Measurements from ENCODE around the gene SMARCC1.
A peak's percentile ranks its signal among the peaks of the same experiment; 100 is the strongest.
"Not testable (repeated sequence)": the region's sequence is repeated elsewhere in the genome, so short reads cannot be mapped to it uniquely, and the experiment has no call there.

SMARCC1 gene

DNA sequence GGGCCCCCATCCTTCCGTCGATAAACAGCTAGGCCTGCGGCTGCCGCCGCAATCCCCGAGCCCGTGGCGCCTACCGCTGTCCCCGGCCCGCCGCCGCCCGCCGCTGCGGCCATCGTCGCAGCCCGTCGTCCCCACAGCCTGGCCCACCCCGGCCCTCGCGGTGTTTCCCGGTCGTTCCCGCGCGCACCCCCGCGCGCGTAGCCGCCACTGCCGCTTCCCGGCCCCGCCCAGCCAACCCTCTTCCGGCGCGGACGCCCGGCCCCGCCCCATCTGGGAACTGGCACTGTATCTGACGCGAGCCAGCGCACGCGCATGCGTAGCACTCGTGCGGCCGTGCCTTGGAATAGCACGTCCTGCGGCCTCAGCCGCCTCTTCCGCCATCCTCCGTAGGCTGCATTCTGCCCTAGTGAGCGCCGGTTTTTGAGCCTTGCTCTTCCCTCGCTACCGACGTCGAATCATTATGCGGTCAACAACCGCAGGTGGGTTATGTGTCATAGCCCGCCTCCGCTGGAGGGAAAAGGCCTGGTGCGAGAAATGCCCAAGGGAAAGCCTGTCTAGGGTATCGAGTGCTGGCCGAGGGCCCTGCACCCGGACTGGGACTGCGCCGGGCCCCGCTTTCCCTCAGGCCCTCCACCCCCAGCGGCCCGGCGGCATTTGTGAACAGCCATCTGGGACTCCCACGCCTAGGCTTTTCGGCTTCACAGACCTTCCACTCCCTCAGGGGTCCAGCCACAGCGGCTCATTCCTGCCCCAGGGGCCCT is at the start of gene SMARCC1:
Gene SMARCC1 (minus strand): TSS at position 209 of the 761 bp plus-strand sequence. CDS start 96 bp downstream, at position 113.
- ATAC-seq = peak; percentile 95
- Mint-ChIP-seq H3K36me3 (ENCODE audit: low read depth) (peaks cover 14% of the 10 kb centered on the region), H3K9me3 (no peaks in the 10 kb centered on the region), H3K4me1 (peaks cover 33% of the 10 kb centered on the region), H3K4me3 (peak within 1 kb of the TSS; percentile 92), H3K27ac (peak within 1 kb of the TSS; percentile 96), H3K27me3 (no peaks in the 10 kb centered on the region)
- peak; percentile 99 for DNase-seq

DNA sequence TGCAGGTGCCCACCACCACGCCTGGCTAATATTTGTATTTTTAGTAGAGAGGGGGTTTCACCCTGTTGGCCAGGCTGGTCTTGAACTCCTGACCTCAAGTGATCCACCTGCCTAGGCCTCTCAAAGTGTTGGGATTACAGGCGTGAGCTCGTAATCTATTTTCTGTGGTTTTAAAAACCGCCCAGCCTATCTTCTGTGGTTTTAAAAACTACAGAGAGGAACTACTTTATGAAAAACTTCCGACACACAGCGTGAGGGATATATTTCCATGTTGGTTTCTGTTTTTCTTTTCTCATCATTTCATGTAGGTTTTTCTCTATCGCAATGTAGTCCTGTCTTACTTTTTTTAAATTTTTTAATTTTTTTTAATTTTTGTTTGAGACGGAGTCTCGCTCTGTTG is 47.8 kb upstream of the SMARCC1 start:
- not testable (repeated sequence) for H3K9me3 Mint-ChIP-seq, H3K4me3 Mint-ChIP-seq, DNase-seq, H3K27me3 Mint-ChIP-seq, ATAC-seq
- Mint-ChIP-seq H3K27ac (peak overlapping the region; percentile 71), H3K36me3 (ENCODE audit: low read depth) (peaks cover 59% of the 10 kb centered on the region), H3K4me1 (peaks cover 43% of the 10 kb centered on the region)

DNA sequence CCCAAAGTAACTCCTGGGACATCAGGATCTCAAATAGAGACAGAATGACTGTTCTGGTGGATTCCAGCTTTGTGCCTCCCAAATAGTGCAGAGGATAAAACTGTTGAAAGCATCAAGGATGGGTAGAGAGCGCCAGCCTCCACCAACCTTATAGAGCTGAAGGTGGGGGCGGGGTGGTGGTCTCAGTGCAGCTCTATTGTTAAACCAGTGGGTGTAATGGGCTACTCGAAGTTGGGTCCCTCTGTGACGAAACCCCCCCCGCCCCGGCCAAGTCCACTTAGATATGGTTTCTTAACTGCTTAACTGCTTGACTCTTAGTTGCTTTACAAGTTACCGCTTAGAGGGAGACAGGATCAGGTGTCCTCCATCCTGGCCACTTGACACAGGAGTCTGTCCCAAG is 43.9 kb upstream of the SMARCC1 start:
- H3K4me3 Mint-ChIP-seq = peak overlapping the region; percentile 93
- H3K27ac Mint-ChIP-seq = peak overlapping the region; percentile 90
- DNase-seq (no peak), ATAC-seq (no peak)
- H3K27me3 Mint-ChIP-seq = no peaks in the 10 kb centered on the region
- H3K36me3 Mint-ChIP-seq (ENCODE audit: low read depth) = peaks cover 42% of the 10 kb centered on the region
- peaks cover 48% of the 10 kb centered on the region for H3K4me1 Mint-ChIP-seq
- peaks cover 5% of the 10 kb centered on the region for H3K9me3 Mint-ChIP-seq

DNA sequence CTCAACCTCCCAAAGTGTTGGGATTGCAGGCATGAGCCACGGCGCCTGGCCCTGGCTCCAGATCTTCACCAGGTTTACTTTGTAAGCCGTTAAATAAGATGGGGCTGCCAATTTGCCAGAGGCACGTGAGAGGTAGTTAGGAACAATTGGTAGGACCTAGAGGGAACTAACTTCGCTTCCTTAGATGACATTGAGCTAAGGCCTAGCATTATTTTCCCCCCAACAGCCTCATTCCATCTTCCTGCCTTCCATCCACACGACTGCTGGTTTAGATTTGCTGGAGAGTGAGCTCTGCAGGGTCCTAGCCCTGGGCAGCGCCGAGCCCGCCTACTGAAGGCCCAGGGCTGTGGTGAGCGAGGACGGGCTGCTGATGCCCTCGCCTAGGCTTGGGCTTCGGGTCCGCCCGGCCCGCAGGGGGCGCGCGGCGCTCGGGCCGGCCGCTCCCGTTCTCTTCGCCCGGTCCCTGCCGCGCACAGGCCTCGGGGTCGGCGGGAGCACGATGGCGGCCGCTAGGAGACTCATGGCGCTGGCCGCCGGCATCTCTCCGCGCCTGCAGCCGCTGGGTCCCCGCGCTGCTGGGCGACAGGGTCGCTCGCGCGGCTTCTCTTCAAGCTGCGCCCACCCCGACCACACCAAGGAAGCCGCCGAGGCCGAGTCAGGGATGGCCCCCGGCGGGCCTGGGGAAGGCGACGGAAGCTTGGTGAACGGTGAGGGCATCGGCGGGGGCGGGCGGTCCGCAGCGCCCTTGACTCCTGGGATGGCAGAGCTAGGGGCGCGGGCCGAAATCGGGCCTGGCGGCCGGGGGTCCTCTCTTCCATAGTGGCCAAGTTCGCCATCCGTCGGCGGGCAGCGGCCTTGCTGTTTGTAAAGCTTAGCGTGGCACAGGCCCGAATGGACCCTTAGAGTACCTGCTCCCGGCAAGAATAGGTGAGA is 43.1 kb upstream of the SMARCC1 start:
- Mint-ChIP-seq H3K9me3 (peaks cover 5% of the 10 kb centered on the region), H3K27ac (peak overlapping the region; percentile 90), H3K4me1 (peaks cover 48% of the 10 kb centered on the region), H3K36me3 (ENCODE audit: low read depth) (peaks cover 41% of the 10 kb centered on the region), H3K4me3 (peak overlapping the region; percentile 93), H3K27me3 (no peaks in the 10 kb centered on the region)
- DNase-seq (peak; percentile 82), ATAC-seq (peak; percentile 98)

DNA sequence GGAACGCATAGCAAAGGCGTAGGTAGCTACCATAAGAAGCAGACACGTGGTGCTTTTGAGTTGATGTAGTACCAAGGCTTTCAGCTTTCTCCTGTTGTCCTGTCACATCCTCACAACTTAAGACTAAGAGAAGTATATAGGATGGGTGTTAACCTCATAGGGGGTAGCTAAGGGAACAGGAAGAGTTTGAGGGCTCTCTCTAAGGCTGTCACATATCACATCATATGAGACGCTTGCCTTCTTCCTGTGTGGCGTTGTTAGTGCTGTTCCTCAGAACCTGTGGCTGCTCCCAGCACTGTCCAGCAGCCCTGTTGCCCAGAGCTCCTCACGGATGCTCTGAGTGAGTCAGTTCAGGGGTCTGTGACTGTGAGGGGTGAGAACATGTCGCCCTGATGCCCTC is 35.9 kb upstream of the SMARCC1 start:
- H3K27me3 Mint-ChIP-seq = no peaks in the 10 kb centered on the region
- H3K36me3 Mint-ChIP-seq (ENCODE audit: low read depth) = peaks cover 18% of the 10 kb centered on the region

DNA sequence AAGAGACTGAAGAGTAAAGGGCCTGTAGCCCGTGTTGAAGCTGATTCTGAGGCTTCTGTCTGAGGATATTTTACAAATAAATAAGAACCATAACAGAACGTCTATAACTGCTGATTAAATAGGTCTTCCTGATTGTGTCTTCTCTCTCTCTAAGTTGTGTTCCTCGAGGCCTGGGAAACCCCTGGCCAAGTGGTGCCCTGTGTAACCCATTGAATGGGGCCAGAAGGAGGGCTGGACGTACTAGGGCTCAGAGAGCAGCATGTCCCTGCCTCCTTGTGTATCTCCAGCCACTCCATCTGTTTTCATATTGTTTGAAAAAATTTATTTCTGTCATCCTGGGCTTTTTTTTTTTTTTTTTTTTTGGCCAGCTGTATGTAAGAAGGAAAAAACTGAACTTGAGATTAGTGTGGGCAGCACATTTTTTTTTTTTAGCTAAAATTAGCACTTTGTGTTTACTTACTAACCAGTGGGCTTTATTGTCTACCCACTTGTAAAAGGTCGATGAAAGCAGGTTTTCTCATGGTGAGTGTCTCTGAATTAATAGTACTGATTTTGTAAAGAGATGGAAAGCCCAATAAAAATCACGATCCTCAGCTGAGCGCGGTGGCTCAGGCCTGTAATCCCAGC is 32.0 kb upstream of the SMARCC1 start:
- DNase-seq = no peak
- Mint-ChIP-seq H3K36me3 (ENCODE audit: low read depth) (peaks cover 17% of the 10 kb centered on the region), H3K9me3 (no peaks in the 10 kb centered on the region), H3K27me3 (no peaks in the 10 kb centered on the region), H3K4me3 (no peak overlapping the region), H3K4me1 (no peaks in the 10 kb centered on the region), H3K27ac (no peak overlapping the region)
- no peak for ATAC-seq

More for the DNA sequence above, 35.9 kb upstream of the SMARCC1 start:
- H3K4me1 Mint-ChIP-seq = peaks cover 5% of the 10 kb centered on the region
- H3K27ac Mint-ChIP-seq = no peak overlapping the region
- ATAC-seq (no peak), DNase-seq (no peak)
- no peak overlapping the region for H3K4me3 Mint-ChIP-seq
- H3K9me3 Mint-ChIP-seq = peaks cover 5% of the 10 kb centered on the region

DNA sequence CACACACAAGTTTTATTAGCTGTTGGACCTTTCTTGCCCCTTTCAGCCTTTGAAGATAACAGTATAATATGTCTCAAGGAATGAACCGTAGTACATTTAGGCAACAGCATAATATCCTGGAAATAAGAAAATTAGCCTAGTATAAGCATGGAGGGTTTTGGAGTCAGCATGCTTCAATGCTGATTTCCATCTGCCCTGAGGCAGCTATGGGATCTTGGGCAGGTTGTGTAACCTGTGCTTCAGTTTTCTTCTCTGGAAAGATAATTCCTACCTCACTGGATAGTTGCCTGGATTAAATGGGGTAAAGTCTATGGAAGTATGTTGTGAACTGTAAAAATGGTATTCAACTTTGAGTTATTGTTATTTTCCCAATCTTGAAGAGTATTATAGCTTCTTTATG is 22.9 kb upstream of the SMARCC1 start:
- Mint-ChIP-seq H3K36me3 (ENCODE audit: low read depth) (no peaks in the 10 kb centered on the region), H3K27me3 (no peaks in the 10 kb centered on the region), H3K27ac (peak overlapping the region; percentile 96), H3K4me3 (peak overlapping the region; percentile 96), H3K9me3 (no peaks in the 10 kb centered on the region), H3K4me1 (peaks cover 27% of the 10 kb centered on the region)
- ATAC-seq (no peak), DNase-seq (no peak)

DNA sequence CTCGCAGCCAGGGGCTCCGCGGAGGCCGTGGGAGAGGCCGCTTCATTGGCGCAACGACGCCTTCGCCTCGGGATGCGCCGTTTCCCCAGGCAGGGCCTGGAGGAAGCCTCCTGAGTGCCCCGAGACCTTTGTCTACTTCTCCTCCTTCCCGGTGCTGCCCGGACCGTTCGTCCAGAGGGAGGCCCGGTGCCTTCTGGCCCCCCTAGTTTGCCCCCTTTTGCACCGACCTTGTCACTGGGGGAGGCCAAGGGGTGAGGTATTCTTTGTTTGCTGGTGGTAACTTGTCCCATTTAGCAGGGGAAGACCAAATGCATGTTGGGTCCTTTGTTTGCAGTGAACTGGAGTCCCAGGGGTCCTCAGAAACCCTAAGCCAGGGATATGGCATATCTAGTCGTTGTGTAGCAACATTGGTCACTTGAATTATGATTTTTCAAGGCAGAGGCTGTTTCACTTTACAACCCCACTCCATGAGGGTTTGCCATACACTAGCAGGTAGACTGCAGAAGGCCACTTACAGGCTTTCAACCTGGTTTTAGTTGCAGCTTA is 21.9 kb upstream of the SMARCC1 start:
- no peak for ATAC-seq
- H3K4me1 Mint-ChIP-seq = peaks cover 27% of the 10 kb centered on the region
- DNase-seq = no peak
- H3K27me3 Mint-ChIP-seq = no peaks in the 10 kb centered on the region
- H3K9me3 Mint-ChIP-seq = no peaks in the 10 kb centered on the region
- peak overlapping the region; percentile 96 for H3K4me3 Mint-ChIP-seq
- H3K36me3 Mint-ChIP-seq (ENCODE audit: low read depth) = no peaks in the 10 kb centered on the region
- H3K27ac Mint-ChIP-seq = peak overlapping the region; percentile 96

DNA sequence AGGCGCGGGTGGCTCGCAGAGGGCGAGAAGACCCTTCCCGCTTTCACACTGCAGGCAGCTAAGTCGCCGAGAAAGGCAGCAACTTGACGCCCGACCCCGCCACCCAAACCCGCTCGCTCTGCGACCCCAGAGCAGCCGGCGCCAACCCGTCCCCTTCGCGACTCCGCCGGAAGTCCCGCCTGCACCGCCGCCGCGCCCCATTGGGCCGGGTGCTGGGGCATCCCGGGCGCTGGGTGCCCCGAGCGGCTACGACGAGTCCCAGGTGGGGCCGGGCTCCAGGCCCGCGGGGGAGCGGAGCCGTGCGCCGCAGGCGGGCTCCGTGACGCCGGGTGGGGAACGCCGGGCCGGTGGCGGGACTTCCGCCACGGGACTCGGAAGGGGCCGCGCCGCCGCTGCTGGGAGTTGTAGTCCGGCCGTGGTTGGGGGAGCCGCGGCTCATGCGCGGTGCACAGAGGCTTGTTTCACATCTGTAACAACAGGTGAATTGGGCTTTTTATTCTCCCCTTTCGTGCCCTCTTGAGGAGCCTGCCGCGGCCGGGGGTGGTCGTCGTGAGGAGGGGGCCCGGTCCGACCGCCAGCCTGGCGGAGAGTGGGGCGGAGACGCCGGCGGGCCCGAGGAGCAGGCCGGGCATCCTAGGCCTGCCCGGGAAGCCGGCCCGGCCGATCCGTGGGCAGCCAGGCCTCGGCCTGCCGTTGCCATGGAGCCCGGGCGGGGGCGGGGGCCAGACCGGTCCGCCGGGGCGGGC is 21.2 kb upstream of the SMARCC1 start, which contains the start of gene DHX30:
Gene DHX30 (plus strand): TSS at position 405 of the 746 bp plus-strand sequence. CDS start 7,546 bp downstream, outside the sequence.
- H3K9me3 Mint-ChIP-seq = no peaks in the 10 kb centered on the region
- H3K27ac Mint-ChIP-seq = peak within 1 kb of the TSS; percentile 96
- no peaks in the 10 kb centered on the region for H3K27me3 Mint-ChIP-seq
- peak within 1 kb of the TSS; percentile 96 for H3K4me3 Mint-ChIP-seq
- H3K4me1 Mint-ChIP-seq = peaks cover 27% of the 10 kb centered on the region
- DNase-seq (peak; percentile 89), ATAC-seq (peak; percentile 95)
- no peaks in the 10 kb centered on the region for H3K36me3 Mint-ChIP-seq (ENCODE audit: low read depth)

DNA sequence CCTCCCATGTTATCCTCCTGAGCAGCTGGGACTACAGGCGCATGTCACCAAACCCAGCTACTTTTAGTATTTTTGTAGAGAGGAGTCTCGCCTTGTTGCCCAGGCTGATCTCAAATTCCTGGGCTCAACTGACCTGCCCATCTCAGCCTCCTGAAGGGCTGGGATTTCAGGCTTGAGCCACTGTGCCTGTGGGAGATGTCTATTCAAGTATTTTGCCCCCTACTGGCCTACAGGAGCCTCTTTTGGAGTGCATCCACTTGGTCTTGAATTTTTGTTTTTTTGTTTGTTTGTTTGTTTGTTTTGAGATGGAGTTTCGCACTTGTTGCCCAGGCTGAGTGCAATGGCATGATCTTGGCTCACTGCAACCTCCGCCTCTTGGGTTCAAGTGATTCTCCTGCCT is 18.0 kb upstream of the SMARCC1 start:
- Mint-ChIP-seq H3K4me3 (no peak overlapping the region), H3K4me1 (peaks cover 26% of the 10 kb centered on the region), H3K27me3 (no peaks in the 10 kb centered on the region), H3K27ac (no peak overlapping the region), H3K9me3 (no peaks in the 10 kb centered on the region), H3K36me3 (ENCODE audit: low read depth) (no peaks in the 10 kb centered on the region)
- ATAC-seq (no peak), DNase-seq (no peak)

DNA sequence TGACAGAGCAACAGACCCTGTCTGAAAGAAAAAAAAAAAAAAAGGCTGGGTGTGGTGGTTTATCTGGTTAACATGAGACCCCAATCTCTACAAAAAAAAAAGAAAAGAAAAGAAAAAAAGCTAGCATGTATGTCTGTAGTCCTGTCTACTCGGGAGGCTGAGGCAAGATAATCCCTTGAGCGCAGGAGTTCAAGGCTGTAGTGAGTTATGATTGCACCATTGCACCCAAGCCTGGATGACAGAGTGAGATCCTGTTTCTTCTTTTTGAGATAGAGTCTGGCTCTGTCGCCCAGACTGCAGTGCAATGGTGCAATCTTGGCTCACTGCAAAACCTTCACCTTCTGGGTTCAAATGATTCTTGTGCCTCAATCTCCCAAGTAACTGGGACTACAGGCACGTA is 12.9 kb upstream of the SMARCC1 start:
- DNase-seq = no peak
- no peak for ATAC-seq
- Mint-ChIP-seq H3K4me1 (no peaks in the 10 kb centered on the region), H3K4me3 (no peak overlapping the region), H3K27ac (no peak overlapping the region), H3K27me3 (no peaks in the 10 kb centered on the region), H3K36me3 (ENCODE audit: low read depth) (no peaks in the 10 kb centered on the region), H3K9me3 (no peaks in the 10 kb centered on the region)

DNA sequence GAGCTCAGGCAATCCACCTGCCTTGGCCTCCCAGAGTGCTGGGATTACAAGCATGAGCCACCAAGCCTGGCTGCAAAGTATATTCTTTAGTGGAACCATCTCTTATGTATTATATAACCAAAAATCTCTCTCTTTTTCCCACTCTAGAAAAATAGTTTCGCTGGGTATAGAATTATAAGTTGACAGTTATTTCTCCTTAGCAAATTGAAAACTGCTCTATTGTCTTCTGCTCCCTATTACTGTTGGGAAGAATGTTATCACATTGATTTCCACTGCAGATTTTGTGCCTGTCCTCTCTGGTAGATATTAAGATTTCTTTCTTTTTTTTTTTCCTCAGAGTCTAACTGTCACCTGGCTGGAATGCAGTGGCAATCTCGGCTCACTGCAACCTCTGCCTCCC is 11.0 kb upstream of the SMARCC1 start:
- Mint-ChIP-seq H3K4me3 (no peak overlapping the region), H3K36me3 (ENCODE audit: low read depth) (no peaks in the 10 kb centered on the region), H3K9me3 (no peaks in the 10 kb centered on the region), H3K4me1 (peaks cover 2% of the 10 kb centered on the region), H3K27ac (no peak overlapping the region), H3K27me3 (no peaks in the 10 kb centered on the region)
- DNase-seq (no peak), ATAC-seq (no peak)

DNA sequence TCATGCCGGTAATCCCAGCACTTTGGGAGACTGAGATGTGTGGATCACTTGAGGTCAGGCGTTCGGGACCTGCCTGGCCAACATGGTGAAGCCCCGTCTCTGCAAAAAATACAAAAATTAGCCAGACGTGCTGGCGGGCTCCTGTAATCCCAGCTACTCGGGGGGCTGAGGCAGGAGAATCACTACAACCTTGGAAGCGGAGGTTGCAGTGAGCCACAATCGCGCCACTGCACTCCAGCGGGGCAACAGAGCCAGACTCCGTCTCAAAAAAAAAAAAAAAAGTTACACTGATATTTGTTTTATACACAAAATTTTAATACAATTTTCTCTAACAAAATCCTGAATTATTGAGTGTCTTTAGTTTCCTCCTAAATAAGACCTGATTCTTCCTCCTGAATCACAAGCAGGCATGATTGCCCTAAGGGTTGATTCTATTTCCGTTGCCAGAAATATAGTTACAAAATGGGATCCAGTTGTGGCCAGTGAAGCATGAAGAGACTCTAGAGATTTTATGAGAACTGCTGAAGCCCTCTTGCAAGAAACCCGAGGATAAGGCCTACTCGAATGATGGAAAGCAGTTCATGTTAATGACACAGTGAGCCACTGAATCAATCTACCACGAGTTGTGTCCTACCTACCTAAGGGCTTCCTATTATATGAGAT is 9.6 kb upstream of the SMARCC1 start:
- Mint-ChIP-seq H3K9me3 (no peaks in the 10 kb centered on the region), H3K27me3 (no peaks in the 10 kb centered on the region), H3K27ac (no peak overlapping the region), H3K4me3 (no peak overlapping the region), H3K36me3 (ENCODE audit: low read depth) (no peaks in the 10 kb centered on the region), H3K4me1 (peaks cover 2% of the 10 kb centered on the region)
- ATAC-seq = no peak
- no peak for DNase-seq

Data from activated naive CD8-positive, alpha-beta T cell treated with anti-CD3 and anti-CD28 coated beads, Interleukin-2, amount 50 U/mL, for 24 hours (primary cell).